Activated CD4-positive, alpha-beta T cell treated with anti-CD3 and anti-CD28 coated beads, Interleukin-2, amount 50 U/mL, for 4 hours (primary cell): ENCODE data around the gene ABHD16A.
A peak's percentile ranks its signal among the peaks of the same experiment; 100 is the strongest.

Experiments
- DNase-seq, 2 experiments: peaks; one replicate each; pipeline ENCODE4 v3.0.0-alpha.2; 2020

ABHD16A gene

DNA sequence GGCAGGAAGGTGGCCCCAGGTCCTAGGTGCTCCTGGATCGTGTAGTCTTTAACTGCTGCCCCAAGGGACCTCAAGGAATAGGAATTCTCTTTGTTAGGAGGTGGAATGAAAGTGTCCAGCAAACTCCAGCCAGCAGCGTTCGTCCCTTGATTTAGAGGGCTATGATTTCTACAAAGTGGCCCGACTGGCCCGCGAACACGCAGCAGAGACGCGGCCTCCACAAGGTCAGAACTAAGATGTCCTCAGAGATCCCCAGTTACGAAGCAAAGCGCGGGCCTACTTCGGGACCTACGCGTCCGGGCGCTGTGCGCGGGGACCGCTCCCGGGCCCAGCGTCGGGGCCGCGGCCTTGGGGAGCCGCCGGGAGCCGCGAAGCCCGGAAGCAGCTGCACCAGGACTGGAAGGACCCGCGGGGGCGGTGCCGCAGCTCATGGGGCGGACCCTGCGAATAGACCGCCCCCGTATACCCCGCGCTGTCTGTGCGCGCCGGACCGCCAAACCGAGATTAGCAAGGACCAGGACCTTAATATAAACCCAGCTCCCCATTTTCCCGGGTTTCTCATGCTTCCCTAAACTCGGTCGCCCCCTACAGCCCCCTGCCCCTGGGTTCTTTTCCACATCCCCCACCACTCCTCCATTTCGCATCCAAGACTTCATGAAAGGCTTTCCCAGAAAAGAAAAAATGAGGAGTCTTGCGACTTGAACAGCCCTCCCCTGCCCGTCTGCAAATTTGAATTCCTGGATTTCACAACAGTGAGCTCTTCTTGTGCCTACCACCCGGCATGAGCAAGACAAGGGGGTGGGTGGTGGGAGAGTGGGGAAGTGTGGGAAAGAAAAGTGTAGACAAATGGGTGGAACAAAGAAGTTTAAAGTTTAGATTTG is 42.5 kb downstream of the ABHD16A start, which contains the start of gene C6orf47:
TSS of gene C6orf47 (minus strand) at position 398 of the 881 bp plus-strand sequence. CDS start 831 bp downstream, outside the sequence.
- DNase-seq = peak; percentile 62 to 64

DNA sequence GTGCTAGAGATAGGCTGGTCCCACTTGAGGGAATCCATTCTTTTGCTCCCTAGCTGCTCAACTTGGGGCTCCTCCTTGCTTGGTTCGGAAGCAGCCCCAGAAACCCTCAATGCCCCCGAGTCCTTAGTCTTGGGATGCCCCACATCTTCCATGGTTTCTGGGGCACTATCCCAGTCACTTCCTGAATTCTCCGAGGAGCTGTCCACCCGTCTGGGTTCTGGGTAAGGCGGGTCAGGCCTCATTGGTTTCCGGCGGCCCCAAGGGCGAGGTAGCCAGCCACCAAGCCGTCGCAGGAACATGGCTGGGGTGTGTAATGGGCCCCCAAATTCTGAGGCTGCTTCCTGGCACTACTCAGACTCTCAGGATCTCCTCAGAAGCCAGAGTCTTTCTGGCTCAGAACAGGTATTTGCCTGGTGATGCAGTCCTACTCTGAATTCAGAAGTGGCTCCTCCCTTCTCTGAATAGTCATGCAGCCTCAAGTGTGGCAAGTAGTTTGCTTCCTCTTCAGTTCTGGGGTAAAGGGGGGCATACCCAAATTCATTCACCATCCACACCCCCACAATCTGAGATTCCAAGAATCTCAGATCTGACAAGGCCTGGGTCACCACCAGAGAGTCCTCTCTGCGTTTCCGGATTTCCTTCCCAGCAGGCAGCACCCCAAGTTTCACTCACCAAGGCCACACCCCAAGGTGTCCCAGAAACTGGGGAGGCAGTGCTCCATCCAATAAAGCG is 43.3 kb downstream of the ABHD16A start:
- DNase-seq = no peak

DNA sequence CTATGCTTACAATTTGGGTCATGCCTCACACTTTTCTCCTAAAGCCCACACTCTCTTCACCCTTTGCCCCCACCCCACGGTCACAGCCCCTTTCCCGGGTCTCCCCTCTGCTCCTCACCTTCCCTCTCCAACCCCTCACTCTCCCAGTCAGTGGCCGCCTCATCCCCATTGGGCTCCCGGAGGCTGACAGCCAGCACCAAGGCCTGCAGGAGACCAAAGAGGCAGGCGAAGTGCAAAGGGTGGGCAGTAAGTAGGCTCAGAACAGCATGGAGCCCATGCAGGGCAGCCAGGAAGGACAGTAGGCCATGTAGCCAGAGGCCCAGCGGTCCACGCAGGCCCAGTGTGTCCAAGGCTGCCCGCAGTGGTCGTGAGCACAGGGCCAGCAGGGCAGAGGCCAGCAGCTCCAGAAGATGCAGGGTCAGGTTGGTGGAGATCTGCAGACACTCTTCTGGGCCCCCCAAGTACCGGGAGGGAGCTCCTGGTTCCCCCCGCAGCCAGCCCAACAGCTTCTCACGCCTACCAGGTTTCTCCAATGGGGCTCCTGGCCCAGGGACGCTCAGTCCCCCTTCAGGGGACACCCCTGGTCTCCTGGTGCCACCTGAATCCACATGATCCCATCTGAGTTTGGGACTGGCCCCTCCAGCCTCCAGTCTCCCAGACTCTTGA is 44.0 kb downstream of the ABHD16A start:
- DNase-seq = no peak

DNA sequence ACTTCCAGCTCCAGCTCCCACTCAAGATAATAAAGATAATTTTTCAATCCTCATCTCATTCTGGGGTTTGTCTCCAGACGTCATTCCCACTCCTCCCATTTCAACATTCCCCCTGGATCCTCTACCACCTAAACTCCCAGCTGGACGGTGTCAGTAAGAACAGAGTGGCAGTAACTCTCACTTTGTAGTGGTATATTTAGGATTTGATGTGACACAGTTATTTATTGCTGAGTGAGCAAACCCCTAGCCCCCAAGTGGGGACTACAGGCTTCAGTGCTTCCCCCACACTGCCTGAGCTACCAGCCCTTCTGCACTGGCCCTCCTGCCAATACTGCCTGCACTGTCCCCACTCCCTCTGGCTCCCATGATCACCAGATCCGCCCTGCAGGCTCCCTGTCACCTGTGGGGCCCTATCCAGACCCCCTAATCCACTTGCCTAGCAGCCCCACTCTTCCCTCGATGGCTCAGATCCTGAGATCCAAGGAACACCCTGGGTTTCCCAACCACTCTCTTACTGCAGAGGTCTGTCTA is 44.9 kb downstream of the ABHD16A start:
- no peak for DNase-seq

DNA sequence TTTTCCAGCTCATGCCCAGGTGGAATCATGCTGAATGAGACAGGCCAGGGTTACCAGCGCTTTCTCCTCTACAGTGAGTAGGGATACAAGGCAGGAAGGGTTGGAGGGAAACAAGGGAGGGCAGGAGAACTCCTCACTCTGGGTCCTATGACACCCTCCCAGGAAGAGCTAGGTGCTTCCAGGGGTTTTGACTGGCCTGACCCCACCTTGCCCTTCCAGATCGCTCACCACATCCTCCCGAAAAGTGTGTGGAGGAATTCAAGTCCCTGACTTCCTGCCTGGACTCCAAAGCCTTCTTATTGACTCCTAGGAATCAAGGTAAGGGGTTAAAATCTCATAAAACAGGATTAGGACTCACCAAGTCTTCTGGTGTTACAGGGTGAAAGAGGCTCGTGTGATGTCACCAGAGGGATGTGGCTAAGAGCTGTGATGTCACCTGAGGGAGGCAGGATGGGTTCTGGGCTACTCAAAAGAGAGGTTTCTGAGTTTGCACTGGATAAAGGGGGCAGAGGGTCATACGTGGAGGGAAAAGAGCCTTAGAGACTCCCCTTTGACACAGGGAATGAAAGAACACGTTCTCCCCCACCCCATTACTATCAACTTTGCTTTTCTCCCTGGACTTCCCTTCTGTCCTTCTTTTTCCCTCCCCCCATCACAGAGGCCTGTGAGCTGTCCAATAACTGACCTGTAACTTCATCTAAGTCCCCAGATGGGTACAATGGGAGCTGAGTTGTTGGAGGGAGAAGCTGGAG is 45.5 kb downstream of the ABHD16A start:
- DNase-seq = no peak

DNA sequence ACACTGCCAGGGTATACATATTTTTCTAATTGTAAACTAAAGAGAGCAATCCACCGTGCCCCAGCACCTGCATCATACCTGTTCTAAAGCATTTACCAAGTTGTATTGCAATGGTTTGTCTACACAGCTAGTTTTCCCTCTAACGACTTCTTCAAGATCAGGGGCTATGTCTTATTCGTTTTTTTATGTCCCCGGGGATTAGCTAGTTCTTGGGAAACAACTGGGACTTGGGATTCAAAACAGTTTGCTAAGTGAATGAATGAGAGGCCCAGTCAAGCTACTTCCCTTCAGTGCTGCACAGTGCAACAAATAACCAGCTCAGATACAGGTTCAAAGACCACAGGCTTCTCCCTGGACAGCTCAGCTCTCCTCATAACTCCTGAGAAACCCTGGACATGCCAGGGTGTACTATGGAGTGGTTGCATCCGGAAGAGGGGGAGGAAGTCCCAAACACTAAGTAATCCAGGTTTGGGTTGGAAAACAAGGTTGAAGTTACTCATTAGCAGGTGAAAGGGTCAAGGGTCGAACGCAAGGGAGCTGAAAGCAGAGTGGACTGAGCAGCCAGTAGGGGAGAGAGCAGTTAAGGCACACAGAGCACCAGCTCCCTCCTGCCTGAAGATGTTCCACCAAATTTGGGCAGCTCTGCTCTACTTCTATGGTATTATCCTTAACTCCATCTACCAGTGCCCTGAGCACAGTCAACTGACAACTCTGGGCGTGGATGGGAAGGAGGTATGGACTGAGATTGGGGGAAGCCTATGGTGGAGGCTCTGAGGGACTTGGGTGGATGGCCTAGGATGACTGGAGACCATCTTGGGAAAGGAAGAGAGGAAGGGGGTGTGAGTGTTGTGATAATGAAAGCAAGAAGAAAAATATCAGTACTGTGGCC is 47.5 kb downstream of the ABHD16A start, which contains the start of gene APOM:
TSS of gene APOM (plus strand) at position 546 of the 889 bp plus-strand sequence. CDS start at position 619, 73 bp downstream.
- DNase-seq = no peak

DNA sequence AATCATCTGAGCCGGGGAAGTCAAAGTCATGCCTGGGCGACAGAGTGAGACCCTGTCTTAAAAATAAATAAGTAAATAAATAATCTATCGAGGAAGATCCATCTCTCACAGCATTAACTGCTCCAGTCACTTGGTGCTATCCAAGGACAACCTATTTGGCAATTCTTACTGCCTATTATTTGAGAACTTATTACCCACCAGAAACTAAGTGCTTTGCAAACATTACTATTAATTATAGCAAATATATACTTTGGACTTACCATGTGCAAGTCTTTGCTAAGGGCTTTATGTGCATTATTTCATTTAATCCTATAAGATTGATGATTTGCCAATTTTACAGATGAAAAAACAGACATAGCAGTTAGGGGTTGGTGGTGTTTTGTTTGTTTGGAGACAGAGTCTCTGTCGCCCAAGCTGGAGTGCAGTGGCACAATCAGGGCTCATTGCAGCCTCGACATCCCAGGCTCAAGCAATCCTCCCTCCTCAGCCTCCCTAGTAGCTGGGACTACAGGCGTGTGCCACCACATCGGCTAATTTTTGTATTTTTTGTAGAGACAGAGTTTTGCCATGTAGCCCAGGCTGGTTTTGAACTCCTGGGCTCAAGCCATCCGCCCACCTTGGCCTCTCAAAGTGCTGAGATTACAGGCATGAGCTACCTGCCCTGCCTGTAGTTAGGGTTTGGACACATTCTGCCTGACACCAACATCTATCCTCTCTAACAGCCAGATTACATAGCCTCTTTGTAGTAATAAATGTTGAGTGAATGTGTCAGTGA is 48.4 kb downstream of the ABHD16A start:
- DNase-seq = no peak

DNA sequence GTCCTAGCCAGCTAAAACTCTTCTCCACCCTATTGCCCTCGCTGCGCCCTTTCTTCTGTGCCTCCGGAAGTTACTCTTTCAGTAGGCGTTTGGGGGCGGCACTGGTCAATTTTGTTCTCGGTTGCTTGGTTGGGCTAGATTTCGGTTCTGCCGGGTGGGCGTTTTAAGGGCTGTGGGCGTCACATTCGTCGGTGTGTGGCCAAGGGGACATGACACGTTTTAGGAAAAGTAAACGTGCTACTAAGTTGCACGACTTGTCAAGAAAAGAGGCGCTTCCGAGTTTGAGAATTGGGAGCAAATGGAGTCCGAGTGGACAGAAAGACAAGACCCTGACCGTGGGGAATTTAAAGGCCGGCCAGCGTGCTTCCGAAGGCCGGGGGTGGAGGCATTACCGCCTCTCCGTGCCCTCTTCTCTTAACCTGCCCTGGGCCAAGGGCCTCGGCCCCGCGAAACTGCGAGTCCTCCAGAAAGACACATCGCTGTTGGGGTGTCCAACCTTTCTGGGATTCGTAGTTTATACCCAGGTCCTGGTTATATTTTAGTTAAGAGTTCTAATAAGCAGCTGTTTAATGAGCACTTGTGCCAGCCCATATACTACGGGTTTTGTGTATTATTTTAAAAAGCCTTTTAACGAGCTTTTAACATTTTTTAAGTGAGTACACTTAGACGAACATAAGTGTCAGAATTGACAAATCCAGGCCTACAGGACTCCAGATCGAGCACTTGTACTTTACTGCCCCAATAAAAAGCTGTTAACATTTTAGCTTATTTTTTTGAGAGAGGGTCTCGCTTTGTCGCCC is 50.0 kb downstream of the ABHD16A start:
- peak in 1 of 2 experiments; percentile 84 for DNase-seq

DNA sequence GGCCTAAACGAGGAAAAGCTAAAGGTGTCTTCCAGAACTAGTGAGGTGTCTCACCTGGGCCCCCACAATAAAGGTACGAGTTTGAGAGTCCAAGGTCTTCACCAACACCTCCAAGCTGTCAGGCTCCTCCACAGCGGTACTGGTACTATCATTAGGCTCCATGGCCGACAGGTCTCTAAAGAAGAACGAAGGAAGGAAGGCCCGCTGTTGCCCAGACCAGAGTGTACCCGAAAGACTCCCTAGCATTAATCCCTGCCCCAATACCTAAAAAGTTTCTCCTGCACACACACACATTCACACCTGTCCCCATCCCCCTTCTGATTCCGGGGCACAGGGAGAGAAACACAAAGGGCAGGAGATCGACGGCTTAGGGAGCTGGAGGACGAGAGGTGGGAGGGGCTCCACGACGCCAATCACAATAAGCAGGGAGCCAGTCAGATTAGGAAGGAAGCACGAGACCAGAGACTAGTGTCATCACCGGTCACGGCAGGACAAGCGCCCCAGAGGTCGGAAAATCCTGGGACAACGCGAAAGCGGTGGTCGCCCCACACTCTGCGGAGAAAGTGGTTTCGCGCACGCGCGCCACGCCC is 51.4 kb downstream of the ABHD16A start:
- DNase-seq = no peak

DNA sequence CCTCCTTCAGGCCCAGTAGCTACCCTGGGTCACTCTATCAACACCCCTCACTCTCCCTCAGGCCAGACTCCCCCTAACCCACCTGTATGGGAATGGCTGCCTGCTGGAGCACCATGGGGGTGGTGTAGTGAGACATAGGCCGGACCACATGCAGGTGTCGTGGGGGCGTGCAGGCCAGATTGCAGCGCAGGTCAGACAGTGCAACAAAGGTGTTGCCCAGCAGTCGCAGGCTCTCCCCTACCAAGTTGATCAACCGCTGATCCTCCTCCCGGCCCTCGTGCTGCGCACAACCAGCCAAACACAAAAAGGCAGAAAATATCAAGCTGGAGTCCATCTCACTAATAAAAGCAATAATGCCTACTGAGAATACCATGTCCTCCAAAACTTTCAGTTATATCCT is 57.8 kb downstream of the ABHD16A start:
- DNase-seq = no peak

DNA sequence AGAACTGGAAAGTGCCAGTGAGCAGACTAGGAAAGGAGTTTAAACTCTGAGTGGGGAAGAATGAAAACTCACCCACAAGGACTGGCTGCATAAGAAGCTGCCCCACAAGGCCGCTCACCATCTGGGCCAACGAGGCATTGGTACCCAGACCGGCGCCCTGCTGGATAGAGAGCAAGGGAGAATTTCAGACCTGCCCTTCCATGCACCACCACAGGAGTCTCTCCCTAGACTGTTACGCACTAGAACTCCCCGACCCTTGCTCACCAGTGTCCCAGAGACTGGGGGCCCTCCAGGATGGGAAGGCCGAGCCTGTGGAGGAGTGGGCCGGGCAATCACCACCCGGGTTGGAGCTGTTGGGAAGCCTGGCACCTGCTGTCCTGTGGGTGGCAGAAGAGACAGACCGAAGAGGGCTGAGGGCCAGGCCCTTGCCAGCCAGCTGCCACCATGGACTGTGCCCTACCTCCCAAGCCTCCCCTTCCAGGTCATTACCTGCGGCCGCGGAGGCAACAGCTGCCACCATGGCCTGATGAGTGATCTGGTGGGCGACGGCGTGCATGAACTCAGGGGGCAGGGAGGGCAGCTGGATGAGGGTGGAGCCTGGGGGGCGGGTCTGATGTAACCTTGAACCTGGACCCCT is 59.2 kb downstream of the ABHD16A start:
- DNase-seq = no peak

DNA sequence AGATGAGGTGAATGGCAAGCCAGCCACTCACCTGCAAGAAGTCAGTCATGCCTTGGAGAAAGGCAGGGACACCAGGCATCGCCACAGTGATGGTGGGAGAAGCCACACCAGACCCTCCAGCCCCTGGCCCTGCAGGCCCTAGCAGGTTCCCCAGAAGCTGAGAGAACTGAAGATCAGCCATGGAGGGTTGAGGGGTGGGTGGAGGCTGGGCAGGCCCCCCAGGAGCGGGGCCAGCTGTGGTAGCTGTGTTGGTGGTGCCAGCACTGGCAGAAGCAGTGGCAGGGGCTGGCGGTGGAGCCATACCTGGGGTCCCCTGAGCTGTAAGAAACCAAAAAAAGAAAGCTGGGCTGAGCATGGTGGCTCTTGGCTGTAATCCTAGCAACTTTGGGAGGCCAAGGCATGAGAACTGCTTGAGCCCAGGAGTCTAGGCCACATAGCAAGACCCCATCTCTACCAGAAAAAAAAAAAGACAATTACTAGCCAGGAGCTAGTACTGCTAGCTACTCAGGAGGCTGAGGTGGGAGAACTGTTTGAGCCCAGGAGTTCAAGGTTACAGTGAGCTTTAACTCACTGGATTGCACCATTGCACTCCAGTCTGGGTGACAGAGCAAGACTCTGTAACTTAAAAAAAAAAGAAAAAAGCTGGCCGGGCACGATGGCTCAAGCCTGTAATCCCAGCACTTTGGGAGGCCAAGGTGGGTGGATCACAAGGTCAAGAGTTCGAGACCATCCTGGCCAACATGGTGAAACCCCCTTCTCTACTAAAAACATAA is 60.1 kb downstream of the ABHD16A start:
- no peak for DNase-seq

DNA sequence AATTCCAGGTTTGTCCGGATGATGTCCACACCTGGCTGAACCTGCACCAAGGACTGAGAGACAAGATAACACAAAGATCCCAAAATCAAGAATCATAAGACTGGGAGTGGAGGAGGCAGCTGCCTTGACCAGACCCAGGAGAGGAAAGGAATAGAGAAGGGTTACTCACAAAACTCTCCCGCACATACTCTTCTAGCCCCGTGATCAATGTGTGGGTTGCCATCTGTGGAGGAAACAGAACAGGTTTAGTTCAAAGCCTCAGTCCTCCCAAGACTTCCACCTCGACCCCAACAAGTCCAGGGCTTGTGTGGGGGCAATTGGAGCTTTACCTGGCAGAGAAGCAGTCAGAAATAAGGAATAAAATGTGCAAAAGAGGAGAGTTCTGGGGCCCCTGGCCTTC is 61.8 kb downstream of the ABHD16A start:
- no peak for DNase-seq

DNA sequence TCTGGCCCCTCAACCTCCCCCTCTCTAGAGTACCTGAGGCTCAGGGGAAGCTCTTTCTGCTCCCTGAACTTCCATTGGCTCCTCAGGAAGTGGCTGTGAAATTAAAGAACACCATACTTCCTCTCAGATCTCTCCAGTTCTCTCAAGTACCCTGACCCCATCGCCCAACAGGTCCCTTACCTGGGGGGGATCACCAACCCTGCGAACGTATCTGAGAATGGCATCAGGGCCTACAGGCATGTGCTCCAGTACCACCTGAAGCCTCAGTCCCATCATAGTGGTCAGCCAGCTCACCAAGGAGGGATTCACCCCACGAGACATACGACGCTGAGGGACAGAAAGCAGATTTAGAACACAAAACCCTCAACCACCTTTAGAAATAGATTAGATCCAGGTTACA is 62.5 kb downstream of the ABHD16A start:
- no peak for DNase-seq

DNA sequence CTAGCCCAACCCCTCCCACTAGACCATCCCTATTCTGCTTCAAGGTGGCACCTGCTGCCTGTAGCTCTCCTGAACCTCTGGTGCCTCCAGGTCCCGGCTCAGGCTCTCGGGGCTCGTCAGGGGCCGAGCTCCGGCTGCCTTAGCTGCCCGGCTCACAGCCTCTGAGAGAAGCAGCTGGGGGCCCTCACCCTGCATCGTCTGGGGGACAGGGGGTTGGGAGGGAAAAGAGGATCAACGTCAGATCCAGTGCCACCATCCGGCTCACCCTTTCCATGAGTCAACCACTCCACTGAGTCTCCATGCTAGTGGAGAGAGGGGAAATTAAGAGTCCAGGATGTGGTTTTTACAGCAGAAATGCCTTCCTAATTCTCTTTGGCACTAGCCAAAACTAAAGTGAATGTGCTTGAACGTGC is 63.7 kb downstream of the ABHD16A start:
- DNase-seq = peak; percentile 25 to 27

DNA sequence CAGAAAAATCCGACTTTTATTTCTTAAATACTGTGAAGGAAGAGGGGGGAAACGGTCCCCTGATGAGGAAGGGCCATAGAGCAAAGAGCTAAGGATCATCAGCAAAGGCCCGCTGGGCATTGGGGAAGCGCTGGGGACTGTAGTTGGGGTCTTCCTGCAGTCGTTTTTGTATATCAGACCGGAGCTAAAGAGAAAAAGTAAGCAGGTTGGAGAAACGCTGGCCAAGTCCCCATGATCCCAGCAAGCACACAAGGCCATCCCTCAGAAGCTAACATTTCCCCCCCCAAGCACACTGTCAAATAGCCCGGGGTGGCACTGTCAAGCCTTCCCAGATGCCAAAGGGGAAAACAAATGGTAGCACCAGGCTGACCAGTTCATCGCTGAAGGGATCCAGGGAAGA is 64.1 kb downstream of the ABHD16A start:
- no peak for DNase-seq
